GM19023 (cell line): ENCODE measurements around the gene CDKN1A.
"Not testable (repeated sequence)": the region's sequence is repeated elsewhere in the genome, so short reads cannot be mapped to it uniquely, and the experiment has no call there.

Experiments used
- ATAC-seq: cut with Tn5 transposase; IDR thresholded peaks from one replicate; pipeline ENCODE4 v1.9.1; 2021; ENCODE audit warnings: mild to moderate bottlenecking, moderate library complexity; ENCODE audit not compliant: unreplicated experiment

Gene CDKN1A

DNA sequence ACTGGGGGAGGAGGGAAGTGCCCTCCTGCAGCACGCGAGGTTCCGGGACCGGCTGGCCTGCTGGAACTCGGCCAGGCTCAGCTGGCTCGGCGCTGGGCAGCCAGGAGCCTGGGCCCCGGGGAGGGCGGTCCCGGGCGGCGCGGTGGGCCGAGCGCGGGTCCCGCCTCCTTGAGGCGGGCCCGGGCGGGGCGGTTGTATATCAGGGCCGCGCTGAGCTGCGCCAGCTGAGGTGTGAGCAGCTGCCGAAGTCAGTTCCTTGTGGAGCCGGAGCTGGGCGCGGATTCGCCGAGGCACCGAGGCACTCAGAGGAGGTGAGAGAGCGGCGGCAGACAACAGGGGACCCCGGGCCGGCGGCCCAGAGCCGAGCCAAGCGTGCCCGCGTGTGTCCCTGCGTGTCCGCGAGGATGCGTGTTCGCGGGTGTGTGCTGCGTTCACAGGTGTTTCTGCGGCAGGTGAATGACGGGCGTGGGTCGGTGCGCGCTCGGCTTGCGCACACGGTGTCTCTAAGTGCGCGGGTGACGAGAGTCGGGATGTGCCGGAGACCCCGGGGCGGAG, at the start of gene CDKN1A:
TSS of gene CDKN1A (plus strand) at position 227 of the 555 bp plus-strand sequence. CDS start 5,388 bp downstream, outside the sequence.
- peak; percentile 62 for ATAC-seq

DNA sequence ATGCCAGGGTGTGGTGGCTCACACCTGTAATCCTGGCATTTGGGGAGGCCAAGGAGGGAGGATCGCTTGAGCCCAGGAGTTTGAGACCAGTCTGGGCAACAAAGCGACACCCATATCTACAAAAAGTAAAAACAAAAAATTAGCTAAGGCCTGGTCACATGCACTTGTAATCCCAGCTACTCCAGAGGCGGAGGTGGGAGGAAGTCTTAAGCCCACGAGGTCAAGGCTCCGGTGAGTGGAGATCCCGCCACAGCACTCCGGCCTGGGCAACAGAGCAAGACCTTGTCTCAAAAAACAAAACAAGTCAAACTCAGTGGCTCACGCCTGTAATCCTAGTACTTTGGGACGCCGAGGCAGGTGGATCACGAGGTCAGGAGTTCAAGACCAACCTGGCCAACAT, 48.7 kb upstream of the CDKN1A start:
- no peak for ATAC-seq

DNA sequence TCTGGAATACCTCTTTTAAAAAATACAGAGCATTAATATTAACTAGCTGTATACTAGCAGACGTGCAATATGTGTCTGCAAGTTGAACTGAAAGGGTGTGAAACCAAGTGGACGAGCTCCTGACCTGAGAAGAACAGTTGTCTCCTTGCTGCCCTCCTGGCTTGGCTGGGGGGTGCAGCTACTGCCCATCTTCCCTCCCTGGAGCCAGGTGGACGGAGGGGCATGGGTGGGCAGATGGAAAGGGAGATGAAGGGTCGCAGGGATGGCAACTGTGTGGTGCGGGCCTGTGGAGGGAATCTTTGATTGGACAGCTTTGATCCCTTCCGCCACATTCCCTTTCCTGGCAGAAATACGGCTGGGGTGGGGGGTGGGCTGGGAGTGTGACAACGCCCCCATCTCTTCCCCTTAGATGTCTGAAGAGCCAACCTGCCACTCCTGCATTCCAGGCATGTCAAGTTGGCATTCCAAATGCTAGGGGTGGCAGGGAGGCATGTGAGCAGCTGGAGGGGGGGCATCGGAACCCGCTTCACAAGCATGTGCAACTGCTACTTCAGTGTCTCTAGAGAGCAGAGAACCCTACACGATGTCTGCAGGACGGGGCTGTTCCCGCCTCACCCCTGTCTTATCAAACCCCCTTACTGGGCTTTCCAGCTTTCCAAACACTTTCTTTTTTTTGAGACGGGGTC, 47.0 kb upstream of the CDKN1A start:
- ATAC-seq = no peak

DNA sequence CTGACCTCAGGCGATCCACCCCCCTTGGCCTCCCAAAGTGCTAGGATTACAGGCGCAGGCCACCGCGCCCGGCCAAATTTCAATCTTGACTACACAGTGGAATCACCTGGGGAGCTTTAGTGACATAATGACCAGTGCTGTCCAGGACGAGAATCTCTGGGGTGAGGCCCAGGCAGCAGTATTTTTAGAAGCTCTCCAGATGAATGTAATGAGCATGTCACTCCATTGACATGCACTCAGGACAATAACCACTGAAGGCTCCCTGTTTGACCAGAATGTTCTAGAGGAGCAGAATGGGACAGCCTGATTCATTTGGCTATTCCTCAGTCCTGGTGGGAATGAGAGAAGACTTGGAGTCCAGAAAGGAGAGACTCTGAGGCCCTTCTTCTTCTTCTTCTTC, 45.1 kb upstream of the CDKN1A start:
- ATAC-seq = no peak

DNA sequence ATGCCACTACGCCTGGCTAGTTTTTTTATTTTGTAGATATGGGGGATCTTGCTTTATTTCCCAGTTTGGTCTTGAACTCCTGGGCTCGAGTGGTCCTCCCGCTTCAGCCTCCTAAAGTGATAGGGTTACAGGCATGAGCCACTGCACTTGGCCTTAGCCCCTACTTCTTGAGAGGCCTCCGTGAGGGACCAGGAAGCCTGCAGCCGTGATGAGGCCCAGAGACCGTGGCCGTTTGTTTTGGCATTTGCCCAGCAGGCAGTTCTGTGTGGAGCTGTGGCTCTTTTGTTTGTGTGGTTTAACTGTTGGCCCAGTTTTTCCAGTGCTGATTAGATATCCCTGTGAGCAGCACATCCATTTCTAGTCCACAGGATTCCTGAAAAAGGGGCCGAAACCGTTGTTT, 44.6 kb upstream of the CDKN1A start:
- ATAC-seq = no peak

DNA sequence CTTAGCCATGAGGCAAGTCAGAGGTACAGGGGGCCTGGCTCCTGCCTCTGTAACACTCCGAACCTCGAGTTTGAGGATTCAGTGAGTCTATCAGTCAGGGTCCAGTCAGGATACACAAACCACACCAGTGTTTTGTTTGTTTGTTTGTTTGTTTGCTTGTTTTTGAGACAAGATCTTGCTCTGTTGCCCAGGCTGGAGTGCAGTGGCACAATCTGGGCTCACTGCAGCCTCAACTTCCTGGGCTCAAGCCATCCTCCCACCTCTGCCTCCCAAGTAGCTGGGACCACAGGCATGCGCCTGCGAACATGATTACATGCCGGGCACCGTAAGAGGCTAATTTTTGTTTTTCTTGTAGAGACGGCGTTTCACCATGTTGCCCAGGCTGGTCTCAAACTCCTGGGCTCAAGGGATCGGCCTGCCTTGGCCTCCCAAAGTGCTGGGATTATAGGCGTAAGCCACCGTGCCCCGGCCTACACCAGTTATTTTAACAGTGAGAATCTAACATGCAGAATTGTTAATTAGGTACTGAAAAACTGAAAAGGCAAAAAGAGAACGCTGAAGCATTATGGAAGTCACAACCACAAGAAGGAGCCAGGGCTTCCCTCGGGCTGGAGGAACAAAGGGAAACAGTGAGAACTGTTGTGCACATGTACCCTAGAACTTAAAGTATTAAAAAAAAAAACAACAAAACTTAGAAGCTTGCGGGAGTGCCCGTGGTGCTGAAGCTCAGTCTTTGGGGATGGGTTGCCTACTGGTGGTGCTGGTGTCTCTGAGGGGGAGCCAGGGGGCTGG, 44.0 kb upstream of the CDKN1A start:
- ATAC-seq = no peak

DNA sequence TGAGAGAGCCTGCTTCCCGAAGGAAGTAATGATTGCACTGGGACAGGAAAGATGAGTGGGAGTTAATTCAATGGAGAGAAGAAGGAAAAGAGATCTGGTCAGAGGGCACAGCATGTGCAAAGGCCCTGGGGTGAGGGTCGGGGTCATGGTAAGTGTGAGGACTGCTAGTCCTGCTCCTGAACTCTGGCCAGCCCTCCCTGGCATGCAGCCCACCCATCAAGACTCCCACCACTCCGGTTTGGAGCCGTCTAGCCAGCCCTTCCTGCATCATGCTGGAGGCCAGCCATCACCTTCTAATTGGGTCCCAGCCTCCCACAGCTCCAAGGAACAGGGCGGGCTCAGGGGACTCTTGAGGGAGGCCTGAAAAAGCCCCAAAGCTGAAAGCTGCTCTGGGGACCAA, 42.2 kb upstream of the CDKN1A start:
- ATAC-seq = no peak

DNA sequence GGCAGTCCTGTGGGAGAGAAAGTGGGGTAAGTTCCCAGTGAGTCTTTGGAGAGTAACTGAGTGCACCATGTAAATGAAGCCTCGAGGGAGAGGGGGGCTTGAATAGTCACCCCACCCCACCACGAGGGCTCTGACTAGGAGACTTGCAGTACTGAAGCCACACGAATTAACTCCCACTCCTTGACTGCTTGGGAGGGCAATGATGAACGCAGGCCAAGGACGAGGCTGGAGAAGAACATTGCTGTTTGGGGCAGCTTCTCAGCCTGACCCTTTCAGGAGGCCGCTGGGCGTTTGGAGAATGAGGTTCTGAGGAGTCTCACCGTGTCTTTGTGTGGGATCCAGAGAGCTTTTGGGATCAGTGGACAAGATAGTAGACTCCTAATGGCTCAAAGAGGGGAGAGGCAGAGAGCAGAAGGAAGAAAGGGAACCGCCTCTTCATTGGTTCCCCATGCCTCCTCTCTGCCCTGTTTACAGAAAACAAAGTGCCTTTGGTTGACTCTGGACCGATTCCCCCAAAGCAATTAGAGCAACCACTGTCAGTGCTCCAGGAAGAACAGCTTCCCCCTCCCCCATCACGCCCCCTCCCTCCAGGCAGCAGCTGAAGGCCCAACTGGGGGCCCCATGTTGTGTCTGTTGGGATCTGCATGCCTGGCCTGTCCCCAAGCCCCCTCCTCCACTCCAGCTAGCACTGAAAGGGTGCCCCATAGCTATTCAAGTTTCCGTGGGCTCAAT, 41.7 kb upstream of the CDKN1A start:
- ATAC-seq = no peak

DNA sequence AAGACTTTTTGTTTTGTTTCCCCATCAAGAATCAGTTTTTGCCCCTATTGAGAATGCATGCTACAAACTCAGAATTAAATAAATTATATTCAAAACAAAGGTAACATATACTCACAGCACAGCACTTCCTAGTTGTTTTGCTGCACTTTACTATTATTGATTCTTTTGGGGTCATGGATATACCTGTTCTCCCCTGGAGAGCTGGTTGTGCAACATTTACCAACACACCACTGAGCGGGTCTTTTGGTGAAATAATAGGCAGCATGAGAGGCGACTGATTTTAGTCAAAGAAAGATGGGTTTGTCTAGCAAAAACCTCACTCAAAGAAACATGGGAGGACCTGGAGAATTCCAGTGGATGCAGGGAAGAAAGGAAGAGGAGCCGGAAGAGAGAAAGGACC, 39.9 kb upstream of the CDKN1A start:
- ATAC-seq = no peak

DNA sequence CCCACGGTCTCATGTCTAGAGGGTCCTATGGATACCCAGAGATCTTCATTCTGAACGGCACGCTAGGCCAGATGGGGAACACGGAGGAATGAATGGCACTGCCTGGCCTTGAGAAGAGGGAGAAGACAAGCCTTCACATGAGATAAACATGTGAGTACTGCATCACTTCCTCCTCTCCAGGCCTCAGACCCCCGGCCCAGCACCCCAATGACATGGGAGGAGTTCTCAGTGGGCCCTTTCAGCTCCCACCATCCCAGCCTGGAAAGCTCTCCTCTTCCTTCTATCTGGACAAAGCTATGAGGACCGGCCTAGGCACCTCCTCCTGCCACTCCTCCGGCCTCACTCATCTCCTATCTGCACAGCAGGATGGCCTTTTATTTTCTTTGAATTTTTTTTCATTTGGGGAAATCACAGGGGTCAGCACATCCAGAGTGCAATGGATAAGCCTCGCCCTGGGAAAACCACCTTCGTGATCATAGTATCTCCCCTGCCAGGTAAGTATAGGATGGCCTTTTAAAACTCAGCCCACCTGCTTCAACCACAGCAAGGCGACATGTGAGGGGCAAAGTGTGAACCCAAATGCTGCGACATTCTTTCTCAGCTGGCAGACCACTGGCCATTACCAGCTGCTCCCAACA, 39.2 kb upstream of the CDKN1A start:
- ATAC-seq = no peak

DNA sequence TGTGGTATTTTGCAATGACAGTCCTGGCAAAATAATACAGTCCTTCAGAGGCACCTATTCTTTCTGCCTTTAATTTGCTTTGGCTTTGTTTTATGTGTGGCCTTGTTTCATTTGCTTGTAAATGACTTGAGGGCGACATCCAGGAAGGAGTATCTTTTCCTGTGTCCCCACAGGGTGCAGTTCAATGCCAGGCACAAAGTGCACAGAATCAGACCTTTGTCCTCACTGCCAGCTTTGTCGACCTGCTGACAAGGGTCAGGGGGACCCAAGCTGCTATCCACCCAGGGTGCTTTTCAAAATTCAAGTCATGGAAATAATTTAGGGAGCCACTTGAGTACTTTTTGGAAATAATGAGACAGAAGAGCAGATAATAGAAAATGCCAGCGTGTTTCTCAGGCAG, 37.0 kb upstream of the CDKN1A start:
- no peak for ATAC-seq

DNA sequence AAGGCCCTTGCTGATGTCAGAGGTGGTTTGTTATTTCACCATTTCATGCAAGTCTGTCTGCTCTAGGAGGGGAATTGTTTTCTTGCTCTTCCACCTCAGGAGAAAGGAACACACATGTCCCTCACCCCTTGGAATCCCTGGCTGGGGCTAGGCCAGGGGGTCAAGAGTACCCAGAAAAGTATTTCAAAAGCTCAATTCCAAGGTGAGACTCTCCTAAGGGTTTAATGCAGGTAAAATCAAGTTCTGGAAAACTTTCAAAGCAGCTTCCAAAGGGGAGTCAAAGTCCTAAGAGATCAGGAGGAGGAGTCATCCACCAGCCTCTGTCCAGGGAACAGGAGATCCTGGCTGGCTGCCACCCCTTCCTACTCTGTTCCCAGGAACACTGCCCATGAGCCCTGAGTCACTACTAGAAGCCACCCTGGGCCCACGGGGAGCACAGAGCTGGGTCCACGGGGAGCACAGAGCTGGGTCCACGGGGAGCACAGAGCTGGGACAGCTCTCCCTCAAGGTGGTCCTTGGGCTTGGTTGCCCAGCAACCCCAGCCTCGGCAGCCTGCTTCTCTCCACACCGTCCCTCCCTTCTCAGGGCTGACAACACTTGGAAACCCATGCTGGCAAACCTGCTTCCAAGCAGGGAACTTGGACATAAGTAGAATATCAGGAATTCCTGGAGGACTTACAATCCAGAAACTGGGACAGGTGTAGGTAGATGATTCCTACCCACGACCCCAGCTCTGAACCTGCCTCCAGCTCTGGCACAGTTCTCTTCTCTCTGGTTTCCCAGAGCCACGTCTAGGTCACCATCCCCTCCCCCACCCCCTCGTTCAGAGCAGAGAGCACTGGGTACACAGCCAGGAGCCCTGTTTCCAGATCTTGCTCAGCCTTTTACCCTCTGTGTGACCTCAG, 35.3 kb upstream of the CDKN1A start:
- no peak for ATAC-seq

DNA sequence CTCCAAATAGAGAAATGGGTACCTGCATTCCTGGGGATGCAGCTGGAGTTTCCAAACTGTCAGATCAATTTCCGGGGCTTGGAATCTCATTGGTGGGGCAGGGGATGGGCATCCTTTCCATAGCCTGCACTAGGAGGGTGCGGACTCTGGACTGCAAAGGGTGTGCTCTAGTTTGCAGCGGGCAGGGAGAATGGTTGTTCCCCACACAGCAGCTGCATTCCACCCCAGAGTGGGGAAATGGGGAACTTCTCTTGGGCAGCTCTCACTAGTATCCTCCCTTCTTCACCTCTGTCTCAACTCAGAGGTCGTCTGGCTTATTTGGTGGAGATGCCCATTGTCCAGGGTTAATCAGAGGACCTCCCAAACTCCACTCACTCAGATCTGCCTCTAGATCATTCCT, 34.5 kb upstream of the CDKN1A start:
- no peak for ATAC-seq

DNA sequence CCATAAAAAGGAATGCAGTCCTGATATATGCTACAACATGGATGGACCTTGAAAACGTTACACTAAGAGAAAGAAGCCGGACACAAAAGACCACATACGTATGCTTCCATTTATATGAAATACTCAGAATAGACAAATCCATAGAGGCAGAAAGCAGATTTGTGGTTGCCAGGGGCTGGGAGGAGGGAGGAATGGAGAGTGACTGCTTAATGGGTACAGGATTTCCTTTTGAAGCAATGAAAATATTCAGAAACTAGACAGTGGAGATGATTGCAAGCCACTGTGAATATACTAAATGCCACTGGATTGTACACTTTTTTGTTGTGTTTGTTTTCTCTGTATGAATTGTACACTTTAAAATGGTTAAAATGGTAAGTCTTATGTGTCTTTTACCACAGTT, 29.4 kb upstream of the CDKN1A start:
- no peak for ATAC-seq

DNA sequence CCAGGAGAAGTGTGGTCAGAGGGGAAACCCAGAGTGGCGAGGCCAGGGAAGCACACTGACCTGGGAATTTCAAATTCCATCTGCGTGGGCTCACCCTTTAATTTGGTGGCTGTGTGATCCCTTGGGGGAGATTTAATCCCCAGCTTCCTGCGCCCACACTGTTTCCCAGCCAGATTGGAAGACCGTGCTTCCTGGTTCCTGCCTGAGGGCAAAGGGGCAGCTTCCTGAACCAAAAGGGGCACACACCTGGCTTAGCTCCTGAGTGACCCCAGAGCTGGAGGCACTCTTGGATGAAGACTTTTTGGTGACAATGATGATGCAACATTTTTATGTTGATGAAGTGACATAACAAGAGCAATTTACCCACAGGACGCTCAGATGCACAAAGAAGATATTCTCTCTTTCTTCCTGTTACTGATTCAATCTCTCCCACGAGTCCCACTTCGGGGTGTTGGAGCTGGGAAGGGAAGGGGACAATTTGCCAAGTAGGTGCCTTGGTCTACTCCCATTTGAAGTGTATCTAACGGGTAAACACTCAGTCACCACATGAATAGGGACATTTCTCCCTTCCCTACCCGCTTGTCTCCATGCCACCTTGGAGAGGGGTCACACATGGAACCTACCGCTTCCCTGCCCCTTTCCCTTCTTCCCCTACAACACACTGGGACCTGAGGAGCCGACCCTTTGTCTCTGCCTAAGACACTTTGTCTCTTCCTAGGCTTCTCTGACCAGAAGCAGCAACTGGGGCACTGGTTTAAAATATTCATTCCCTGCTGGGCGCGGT, 28.6 kb upstream of the CDKN1A start:
- no peak for ATAC-seq

DNA sequence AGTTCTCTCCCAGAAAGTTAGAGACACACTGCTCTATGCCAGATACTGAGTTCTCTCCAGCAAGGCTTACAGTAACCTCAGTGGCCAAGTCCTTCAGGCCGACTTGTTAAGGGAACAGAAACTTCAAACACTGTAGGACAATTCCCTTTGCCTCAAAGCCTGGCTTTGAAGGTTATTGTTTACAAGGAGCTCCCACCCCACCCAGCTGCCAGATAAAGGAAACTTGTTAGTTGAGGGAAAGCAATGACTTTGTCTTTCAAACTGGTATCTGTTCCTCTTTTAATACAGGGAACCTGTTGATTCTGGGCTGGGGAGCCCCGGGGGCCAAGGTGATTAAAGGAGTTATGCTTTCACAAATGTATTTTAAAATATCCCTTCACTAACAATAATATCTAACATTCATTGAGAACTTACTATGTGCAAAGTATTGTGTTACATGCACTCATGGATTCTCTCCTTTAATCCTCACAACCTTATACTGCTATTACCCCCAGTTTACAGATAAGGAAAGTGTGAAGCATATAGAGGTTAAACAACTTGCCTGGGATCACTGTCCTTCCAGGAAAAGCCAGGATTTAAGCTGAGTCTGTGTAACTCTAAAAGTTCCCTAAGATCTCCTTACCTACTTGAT, 27.6 kb upstream of the CDKN1A start:
- ATAC-seq = no peak

DNA sequence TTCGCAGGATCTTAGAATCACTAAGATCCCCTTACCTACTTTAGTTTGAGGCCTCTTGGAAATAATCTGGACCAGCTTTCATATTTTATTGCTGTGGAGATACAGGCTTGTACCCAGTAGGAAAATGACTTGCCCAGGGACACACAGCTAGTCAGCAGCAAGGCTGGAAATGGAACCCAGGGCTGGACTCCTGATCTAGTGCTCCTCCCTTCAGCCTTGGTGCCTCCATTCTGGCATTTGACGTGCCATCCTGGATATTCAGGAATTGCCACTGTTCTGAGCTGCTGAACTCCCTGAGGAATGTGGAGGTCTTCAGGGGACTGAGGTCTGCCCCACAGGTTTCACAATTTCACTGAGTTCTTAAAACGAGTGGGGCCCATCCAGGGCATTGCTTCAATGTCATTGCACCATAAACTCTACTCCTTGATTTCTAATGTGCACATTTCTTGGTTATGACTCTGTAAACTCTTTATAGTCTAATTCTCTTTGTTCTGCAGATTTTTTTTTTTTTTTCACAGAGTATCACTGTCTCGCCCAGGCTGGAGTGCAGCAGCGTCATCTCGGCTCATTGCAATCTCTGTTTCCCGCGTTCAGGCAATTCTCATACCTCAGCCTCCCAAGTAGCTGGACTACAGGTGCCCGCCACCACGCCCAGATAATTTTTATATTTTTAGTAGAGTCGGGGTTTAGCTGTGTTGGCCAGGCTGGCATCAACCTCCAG, 26.7 kb upstream of the CDKN1A start:
- ATAC-seq = no peak

DNA sequence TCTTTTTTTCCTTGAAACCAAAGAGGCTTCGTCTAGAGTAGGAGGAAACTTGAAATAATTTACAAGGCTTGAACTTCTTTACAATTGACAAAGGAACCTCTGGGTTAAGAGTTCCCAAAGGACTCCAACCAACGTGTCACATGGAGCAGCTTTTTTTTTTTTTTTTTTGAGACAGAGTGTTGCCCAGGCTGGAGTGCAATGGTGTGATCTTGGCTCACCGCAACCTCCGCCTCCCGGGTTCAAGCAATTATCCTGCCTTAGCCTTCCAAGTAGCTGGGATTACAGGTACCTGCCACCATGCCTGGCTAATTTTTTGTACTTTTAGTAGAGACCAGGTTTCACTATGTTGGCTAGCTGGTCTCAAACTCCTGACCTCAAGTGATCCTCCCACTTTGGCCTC, 24.0 kb upstream of the CDKN1A start:
- not testable (repeated sequence) for ATAC-seq
